GM12878 (cell line): ENCODE data around the gene PIP4K2A.
"Not testable (repeated sequence)": the region's sequence is repeated elsewhere in the genome, so short reads cannot be mapped to it uniquely, and the experiment has no call there.

Source experiments
- CTCF ChIP-seq, 3 experiments: IDR thresholded peaks in 2 of 3; conservative IDR thresholded peaks in 1 of 3; 2 replicates each; pipeline ENCODE4 v1.5.1; 2011; ENCODE audit warnings: low read depth in 3 of 3, low read length in 3 of 3, mild to moderate bottlenecking in 3 of 3, control low read depth in 2 of 3, moderate library complexity in 2 of 3, inconsistent platforms in 1 of 3, mixed read lengths in 1 of 3; ENCODE audit not compliant: control insufficient read depth in 2 of 3, insufficient read depth in 1 of 3; ENCODE audit errors: extremely low read depth in 1 of 3
- EZH2 ChIP-seq: IDR thresholded peaks from 2 replicates; pipeline ENCODE4 v1.6.1; 2012; ENCODE audit warnings: low read depth, mild to moderate bottlenecking, control low read depth, inconsistent platforms, low read length, borderline replicate concordance; ENCODE audit not compliant: control insufficient read depth
- MAX ChIP-seq: IDR thresholded peaks from 2 replicates; pipeline ENCODE4 v1.6.1; 2012; ENCODE audit warnings: low read depth, low read length, improper control_type of control experiment
- NR2C2 ChIP-seq: IDR thresholded peaks from 2 replicates; pipeline ENCODE4 v1.6.1; 2011; ENCODE audit warnings: borderline replicate concordance, low read depth; ENCODE audit not compliant: control insufficient read depth, insufficient read length
- PAX5 ChIP-seq: IDR thresholded peaks from 2 replicates; pipeline ENCODE4 v1.6.1; 2011; ENCODE audit warnings: low read depth, low read length, borderline replicate concordance
- REST ChIP-seq: IDR thresholded peaks from 2 replicates; pipeline ENCODE4 v1.6.1; 2012; ENCODE audit warnings: mild to moderate bottlenecking, low read depth, low read length
- SKIL ChIP-seq: fragments of 450-650 bp; IDR thresholded peaks from 2 replicates; pipeline ENCODE4 v1.6.1; 2017; ENCODE audit warnings: mild to moderate bottlenecking, low read depth, inconsistent platforms; ENCODE audit not compliant: poor library complexity, severe bottlenecking
- TAF1 ChIP-seq: IDR thresholded peaks from 2 replicates; pipeline ENCODE4 v1.6.1; 2011; ENCODE audit warnings: mild to moderate bottlenecking, low read depth, low read length, borderline replicate concordance
- USF2 ChIP-seq: IDR thresholded peaks from 2 replicates; pipeline ENCODE4 v1.6.1; 2011; ENCODE audit warnings: low read depth, low read length, improper control_type of control experiment, borderline replicate concordance

GRCh38 chr10:22524333-22524732 lies 190.0 kb downstream of the PIP4K2A start:
- TF ChIP-seq NR2C2; REST; SKIL; PAX5; EZH2; USF2; CTCF (IDR thresholded peaks at IDR 0.05 in 2 of 3, conservative IDR thresholded peaks at IDR 0.05 in 1 of 3; ENCODE audit: control insufficient read depth in 2 of 3, extremely low read depth in 1 of 3, insufficient read depth in 1 of 3, low read depth in 3 of 3, low read length in 3 of 3); MAX; TAF1: not testable (repeated sequence)
